NCI-H128 (cell line): ENCODE data around the gene SLC6A6.
"Not testable (repeated sequence)": the region's sequence is repeated elsewhere in the genome, so short reads cannot be mapped to it uniquely, and the experiment has no call there.

Experiments
- DNase-seq: peaks from one replicate; lab custom pipeline; 2025; ENCODE audit not compliant: unreplicated experiment; lab: John Stamatoyannopoulos, UW

Gene SLC6A6

DNA sequence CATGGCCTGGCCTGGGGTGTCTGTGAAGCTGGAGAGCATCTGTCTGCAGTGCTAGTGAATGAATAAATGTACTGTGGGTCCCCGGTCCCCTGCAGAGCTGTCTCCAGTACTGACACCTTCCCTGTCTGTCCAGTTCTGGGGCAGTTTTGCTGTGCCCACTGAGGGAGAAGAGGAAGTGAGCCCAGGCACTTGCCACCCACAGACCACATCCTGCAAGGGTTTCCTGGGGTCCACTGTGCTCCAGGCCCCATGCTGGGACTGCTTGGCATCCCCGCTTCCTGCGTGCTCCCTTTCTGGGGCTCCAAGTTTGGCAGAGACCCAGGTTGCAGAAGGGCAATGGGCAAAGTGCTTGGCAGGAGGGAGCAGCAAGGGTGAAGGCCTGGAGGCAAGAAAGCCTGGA lies 4.9 kb upstream of the SLC6A6 start:
- DNase-seq = no peak

DNA sequence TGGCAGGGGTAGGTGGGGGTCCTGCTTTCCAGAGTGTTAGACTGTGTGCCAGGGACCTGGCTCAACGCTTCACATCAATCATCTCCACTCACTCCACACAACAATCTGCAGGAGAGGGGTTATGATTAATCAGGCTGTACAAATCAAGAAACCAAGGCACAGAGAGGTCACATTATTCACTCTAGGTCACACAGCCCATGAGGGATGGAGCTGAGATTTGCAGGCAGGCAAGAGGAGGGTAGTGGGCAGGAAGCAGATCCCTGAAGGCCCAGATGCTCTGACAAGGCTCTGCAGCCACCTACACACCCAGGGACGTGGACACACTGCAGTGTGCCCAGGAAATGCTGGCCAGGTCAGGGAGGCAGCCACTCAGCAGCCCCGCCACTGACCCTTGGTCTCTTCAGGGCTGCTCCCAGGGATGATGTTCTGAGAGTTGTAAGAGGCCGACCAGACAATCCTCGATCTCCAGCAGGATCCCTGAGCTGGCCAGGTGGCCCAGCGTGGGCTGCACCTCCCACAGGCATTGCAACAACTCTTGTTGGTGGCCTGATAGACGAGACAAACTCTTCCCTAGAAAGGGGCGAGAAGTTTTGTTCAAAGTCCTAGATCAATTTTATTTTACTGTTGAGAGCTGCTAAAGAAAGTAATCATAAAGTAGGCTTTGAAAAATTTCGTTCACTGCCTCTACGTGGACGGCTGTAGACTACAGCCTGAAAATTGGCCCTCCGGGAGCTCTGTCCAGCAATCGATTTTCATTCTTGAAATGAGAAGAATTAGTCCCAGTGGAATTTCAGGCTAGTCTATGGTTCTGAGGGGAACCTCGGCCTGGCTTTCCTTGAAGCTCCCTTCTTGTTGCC lies 4.2 kb upstream of the SLC6A6 start:
- DNase-seq = no peak

DNA sequence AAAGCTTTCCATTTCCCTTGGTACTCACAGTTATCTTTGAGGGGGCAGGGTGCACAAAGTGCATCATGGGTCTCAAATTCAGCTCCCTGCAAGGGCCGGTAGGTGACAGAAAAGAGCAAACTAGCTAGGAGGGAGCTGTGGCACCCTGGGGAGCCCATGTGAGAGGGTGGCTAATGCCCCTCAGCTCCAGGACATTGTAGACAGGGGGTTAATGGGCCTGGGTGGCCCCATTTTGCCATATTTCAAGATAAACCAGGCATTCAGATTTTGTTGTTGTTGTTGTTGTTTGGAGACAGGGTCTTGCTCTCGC lies 3.7 kb upstream of the SLC6A6 start:
- no peak for DNase-seq

DNA sequence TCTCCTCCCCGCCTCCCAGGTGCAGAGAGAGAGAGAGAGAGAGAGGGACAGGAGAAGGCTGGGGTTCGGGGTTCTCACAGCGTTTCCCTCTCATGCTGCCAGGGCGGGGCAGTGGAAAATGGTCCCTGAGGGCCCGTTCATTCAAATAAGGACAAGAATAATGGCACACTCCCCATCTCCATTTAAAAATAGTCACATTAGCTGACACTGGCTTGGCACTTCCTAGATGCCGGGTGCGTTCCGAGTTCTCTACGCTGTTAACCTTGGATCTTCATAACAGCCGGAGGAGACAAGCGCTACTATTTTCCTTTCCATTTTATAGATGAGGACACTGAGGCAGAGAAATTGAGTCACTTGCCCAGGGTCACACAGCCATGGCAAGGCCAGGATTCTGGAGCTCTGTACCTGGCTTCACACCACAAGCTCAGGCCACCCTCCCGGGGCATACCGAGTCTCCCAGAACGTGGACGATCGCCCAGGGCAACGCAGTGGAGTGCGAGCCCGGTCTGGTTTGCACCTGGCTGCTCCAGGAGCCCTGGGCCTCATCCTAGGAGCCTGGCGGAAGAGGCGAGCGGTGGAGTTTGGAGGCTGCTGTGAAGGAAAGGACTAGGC lies 608 bp upstream of the SLC6A6 start:
- no peak for DNase-seq

DNA sequence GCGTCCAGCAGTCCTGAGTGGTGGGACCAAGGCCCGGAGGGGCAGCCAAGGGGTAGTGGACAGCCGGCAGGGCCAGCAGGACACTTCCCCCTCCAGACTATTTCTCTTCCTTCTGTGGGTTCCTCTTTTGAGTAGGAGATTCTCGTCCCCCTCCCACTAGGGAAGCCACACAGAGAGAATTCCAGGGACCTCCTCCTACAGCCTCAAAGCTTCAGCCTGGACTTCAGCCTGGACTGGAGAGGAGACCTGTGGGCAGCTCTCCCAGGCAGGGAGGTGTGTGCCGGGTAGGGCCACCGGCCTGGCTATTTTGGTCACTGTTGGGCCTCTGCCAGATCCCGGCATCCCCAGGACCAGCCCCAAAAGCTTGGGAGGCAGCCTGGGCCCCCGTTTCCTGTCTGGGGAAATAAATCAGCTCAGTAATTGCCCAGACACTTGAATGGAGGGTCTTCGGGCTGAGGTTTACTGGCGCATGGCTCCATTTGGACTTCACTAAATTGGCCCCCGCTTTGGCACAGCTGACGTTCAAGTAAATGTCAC lies 1.3 kb downstream of the SLC6A6 start:
- no peak for DNase-seq

DNA sequence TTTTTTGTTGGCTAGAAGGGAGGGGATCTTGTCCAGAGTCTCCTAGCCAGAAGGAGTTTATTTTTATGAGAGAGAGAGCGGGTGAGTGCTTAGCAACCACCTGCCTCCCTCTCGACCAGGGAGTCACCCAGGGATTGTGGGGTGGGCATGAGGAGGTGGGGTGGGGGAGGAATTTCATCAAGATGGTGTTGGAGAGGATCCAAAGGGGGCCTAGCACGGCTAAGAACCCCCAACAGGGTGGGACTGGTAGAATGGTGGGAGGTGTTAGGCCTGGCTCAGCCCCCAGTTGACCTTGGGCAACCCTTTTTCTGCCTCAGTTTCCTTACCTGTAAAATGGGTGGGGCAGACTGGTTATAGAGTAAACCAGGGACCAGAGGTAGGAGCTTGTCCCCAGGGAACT lies 1.8 kb downstream of the SLC6A6 start:
- no peak for DNase-seq

DNA sequence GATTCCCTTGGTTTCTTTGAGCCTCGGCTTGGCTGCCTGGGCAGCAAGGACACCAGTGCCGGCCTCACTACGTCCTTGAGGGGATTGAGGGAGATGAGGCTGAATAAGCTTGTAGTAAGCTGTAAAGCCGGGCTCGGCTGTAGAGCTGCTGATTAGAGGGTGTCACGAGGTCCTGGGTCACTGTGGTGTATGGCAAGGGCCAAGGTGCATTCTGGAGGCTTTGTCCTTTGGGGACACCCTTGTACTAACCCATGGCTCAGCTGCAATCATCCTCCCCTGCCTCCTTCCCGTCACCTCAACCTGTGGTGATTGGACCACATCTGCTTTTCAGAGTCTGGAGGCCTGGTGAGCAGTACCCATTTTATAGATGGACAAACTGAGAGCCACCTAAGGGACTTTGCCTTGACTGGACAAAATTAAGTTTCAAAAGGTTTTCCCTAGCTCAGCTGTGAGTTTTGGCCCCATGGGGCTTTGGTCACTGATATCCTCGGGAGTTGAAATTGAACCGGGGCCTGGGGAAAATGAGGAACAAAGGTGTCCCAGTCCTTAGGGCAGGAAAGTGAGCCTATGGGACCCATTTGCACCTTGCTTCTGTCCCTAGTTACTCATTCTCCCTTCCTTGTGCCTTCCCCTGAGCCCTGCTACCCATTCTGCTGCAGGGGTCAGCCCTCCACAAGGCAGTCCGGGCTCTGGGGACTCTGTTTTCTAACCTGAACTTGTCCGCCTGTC lies 2.4 kb downstream of the SLC6A6 start:
- DNase-seq = no peak

DNA sequence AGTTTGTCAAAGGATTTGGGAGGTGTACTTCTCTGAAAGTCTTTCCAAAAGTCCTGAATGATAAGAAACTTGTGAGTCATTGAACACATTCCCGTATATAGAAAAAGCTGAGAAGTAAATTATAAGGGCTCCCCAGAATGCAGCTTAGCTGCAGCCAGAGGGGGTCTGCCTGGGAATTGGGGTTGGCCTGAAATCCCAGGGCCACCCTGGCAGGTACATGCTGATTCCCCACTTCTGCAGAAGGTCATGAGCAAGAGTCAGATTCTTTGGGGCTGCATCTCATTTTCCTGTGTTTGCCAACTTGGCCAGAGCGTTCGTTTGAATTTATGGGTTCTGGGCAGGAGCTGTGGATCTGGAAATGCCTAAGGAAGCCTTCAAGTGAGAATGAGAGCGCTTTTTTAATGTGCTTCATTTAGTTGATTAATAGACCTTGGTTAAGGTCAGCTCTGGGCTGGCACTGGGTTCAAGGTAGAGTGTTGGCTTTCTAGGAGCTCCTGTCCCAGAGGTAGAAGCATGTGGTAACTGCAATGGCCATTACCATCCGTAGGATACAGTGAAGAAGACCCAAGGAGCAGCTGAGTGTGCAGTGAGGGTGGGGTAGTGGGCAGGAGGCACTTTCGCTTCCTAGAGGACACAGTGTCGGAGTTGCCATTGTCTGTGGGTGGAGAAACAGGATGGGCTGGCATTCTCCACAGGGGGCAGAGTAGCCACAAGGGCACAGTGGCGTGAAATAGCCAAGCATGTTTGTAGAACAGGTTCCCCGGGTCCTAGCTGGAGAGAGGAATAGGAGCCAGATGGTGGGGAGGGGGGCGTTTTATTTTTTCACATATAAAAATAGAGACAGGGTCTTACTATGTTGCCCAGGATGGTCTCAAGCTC lies 3.2 kb downstream of the SLC6A6 start:
- no peak for DNase-seq

DNA sequence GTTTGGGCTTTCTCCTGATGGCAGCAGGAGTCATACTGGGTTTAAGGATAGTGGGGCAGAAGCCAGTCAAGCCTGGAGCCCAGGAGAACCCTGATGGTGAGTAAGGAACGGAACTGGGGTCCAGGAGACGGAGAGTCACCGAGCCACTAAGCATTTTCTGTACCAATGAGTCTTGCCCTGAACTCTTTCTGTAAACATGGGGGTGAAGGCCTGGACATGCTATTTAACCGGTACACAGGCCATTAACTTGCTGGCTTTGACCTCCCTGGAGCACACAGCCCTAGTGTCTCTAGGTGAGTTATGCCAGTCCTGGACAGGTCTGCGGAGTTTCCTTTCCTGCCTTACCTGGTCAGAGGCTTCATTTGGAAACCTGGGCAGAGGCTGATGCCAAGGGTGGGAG lies 3.9 kb downstream of the SLC6A6 start:
- DNase-seq = no peak

DNA sequence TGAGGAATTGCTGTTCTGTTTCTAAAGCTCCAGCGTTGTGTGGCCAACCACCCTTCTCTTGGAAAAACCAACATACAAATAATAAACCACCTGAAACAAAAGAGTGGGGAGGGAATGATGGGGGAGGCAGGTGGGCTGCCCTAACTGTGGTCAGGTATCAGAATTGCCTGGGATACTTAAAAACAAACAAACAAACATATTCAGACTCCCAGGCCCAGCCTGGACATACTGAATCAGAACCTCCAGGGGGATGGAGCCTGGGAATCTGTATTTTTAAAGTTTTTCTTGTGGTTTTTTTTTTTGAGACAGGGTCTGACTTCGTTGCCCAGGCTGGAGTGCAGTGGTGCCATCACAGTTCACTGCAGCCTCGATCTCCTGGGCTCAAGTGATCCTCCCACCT lies 4.4 kb downstream of the SLC6A6 start:
- no peak for DNase-seq

DNA sequence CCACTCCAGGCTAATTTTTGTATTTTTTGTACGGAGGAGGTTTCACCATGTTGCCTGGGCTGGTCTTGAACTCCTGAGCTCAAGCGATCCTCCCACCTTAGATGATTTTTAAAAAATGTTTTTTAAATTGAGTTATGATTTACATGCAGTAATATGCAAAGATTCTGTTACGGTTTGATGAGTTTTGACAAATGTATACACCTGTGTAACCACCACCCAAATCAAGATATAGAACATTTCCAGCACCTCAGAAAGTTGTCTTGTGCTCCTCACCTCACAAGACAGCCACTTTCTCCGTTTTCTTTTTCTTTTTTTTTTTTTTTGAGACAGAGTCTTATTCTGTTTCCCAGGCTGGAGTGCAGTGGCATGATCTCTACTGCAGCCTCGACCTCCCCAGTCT lies 4.8 kb downstream of the SLC6A6 start:
- DNase-seq = no peak

DNA sequence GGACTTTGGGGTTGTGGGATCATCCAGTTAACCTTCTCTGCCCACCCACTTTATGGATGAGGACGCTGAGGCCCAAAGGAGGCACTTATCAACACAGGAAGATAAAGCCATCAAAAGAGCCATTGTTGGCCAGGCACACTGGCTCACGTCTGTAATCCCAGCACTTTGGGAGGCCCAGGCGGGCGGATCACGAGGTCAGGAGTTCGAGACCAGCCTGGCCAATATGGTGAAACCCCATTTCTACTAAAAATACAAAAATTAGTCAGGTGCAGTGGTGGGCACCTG lies 7.3 kb downstream of the SLC6A6 start:
- DNase-seq = not testable (repeated sequence)

DNA sequence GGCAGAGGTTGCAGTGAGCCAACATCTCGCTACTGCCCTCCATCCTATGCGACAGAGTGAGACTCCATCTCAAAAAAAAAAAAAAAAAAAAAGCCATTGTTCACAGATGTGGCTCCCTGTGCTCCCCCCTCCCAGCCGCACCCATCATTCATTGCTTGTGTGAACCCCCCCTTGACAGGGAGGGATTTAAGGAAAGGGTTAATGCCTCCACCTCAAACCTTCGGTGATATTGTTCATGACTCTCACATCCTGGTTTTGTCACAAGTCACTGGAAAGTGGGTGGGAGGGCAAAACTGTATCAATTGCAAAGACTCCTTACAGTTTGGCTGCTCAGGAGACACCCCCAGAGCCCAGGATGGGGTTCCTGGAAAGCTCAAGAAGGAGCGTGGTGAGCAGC lies 7.7 kb downstream of the SLC6A6 start:
- DNase-seq = no peak

DNA sequence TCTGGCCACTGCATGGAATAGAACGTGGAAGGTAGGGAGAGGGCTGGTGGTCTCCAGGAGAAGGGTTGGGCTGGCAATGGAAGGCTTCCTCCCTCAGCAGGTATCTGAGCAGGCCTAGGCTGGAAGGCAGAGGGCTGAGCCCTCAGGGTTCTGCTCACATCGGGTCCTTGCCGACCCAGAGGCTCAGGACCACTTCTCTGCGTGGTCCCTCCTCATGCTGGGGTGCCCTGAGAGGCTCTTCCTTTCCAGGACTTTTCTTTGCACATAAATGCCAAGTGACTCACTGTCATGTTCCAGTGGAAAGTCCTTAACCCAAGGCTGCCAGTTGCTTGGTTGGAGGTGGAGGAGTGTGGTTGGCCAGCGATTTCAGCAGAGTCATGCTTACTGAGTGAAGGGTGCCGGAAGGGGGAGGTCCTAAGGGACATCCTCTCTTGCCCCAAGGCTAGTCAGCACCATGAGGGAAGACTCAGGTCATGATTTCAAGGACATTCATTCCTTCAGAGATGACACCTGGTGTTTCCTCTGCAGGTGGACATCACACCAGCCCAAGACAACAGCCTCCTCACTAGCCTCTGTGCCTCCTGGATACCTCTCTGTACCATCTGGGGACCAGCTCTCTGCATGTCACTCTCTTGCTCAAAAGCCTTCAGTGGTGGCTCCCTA lies 8.2 kb downstream of the SLC6A6 start:
- no peak for DNase-seq

DNA sequence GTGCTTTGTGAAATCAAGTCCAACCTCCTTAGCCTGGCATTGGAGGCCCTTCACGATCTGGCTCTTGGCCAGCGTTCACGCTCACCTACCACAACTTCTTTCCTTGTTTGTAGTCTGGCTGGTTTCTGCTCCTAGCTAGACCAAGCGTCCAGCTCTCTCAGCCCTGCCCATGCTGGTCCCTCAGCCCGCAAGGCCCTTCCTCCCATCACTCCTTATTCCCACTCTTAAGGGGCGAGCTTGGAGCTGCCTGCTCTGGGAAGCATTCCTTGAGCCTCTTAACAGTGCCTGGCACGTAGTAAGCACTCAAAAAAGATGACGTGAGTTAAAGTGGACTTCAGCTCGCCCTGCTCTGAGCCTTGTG lies 8.7 kb downstream of the SLC6A6 start:
- no peak for DNase-seq

DNA sequence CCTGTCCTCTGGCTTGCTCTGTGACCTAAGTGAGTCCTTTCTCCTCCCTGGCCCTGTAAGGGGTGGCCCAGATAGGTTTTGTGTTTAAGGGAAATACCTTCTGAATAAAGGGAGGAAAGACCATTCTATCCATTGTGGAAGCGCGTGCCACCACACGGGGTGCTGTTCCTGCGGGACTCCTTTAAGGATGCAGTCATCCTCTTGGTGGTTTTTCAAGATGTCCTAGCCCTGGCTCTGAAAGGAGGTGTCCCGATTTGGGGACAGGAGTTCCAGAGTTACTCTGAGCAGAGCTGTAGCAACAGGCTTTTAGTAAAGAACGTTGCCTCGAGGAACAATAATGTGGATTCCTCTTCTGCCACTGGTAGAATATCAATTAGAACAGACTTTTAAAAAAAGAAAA lies 9.6 kb downstream of the SLC6A6 start:
- no peak for DNase-seq

DNA sequence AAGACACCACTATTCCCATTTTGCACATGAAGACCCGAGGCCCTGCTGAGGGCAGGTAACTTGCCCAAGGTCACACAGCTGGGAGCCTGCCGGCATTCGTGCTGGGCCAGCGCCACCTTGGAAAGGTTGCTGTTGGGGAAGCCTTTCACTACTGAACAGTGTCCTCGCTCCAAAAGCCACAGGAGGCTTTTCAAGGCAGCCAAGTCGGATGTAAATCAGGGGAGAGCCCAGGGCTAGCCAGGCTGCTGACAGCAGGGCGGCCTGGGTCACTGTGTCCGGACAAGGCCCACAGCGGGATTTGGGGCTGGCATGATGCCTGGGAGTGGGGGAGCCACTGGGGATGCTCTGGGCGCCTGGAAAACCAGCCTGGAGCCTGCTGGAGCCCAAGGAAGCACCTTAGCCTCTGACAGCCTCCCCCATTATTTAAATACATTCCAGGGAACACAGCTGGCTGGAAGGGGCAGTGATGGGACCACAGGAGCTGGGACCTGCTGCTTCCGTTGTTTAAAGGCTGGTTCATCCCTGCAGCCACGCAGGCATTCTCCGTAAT lies 10.5 kb downstream of the SLC6A6 start:
- DNase-seq = no peak

DNA sequence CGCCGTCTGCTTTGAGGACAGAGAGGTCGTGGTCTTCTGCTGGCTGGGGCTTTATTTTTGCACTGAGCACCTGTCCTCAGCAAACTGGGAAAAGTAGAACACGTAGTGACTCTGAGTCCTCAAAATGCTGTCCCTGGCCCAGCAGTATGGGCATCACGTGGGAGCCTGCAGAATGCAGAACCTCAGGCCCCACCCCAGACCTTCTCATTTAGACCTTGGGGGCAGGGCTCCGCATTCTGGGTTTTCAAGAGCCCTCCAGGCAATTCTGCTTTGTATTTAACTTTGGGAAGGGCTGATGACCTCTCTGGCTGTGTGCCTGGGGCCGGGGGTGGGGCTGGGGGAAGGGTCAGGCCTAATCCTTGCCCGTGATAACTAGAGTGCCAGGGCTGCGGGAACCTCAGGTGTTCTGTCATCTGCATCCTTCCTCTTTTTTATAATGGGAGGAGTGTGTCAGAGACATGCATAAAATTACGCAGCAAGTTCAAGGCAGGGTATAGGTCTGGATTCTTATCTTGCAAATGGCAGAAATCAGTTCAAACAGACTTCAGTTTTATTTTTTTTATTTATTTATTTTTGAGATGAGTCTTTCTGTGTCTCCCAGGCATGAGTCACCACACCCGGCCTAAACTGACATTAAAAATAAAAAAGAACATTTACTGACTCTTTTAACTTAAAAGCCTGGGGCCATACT lies 11.1 kb downstream of the SLC6A6 start:
- no peak for DNase-seq

DNA sequence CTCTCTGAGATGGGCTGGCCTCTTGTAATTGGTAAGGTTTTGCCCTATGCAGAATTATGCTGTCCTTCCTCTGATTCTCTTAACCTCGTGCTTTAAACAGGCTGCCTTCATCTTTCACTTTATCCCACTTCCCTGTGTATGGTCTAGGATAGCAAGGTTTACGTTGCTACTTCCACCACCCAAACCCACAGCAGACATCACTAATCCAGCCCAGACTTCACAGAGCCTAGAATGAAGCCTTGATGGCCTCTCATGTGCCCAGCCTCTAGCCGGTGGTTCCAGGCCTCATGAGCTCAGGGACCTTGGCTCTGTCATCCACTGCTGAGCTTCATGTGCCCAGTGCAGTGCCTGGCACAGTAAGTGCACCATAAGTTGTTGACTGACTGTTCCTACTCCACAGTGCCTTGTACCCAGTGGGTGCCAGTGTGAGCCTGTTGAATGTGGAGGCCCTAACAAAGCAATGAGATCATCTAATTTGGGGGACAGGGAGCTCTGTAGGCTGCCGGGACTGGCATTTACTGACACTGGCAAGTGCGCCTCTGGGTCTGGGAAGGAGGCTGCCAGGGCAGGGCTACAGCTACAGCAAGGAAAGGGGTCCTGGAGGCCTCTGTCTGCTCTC lies 12.5 kb downstream of the SLC6A6 start:
- no peak for DNase-seq

DNA sequence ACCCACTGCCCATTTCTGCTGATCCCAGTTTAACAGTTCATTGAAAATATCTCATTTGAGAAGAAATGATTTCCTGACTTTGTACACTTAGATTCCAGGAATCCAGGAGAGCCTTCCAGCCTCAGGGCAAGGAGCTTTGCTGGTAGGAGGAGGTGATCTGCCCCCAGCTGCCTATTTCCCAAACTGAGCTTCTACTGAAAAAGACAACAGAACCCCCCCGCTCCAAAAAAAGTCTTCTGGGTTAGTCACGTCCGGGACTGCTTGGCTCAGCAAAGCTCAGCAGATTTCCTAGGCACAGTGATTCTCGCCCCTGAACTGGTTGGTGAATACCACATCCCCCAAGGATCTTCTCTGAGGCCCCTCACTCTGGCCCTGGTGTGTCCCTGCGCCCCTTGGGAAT lies 13.1 kb downstream of the SLC6A6 start:
- DNase-seq = no peak
